Neuron (in vitro differentiated cells): ENCODE results near the gene HELZ.

Experiments
- H2AFZ ChIP-seq: one replicate; pipeline ENCODE4 v1.6.1; 2013; ENCODE audit warnings: low read depth, mild to moderate bottlenecking, inconsistent platforms, low read length, moderate library complexity
- H3K27me3 ChIP-seq: one replicate; pipeline ENCODE4 v1.6.1; 2013; ENCODE audit warnings: low read length; ENCODE audit not compliant: insufficient read depth
- H3K36me3 ChIP-seq: one replicate; pipeline ENCODE4 v1.6.1; 2013; ENCODE audit warnings: low read length; ENCODE audit not compliant: insufficient read depth
- H3K4me1 ChIP-seq: one replicate; pipeline ENCODE4 v1.6.1; 2013; ENCODE audit warnings: low read length; ENCODE audit not compliant: insufficient read depth
- H3K4me3 ChIP-seq: 2 replicates; pipeline ENCODE4 v1.5.1; 2013; ENCODE audit warnings: mild to moderate bottlenecking, low read length, moderate library complexity
- H3K9me3 ChIP-seq: one replicate; pipeline ENCODE4 v1.6.1; 2013; ENCODE audit warnings: low read length

Gene HELZ

DNA sequence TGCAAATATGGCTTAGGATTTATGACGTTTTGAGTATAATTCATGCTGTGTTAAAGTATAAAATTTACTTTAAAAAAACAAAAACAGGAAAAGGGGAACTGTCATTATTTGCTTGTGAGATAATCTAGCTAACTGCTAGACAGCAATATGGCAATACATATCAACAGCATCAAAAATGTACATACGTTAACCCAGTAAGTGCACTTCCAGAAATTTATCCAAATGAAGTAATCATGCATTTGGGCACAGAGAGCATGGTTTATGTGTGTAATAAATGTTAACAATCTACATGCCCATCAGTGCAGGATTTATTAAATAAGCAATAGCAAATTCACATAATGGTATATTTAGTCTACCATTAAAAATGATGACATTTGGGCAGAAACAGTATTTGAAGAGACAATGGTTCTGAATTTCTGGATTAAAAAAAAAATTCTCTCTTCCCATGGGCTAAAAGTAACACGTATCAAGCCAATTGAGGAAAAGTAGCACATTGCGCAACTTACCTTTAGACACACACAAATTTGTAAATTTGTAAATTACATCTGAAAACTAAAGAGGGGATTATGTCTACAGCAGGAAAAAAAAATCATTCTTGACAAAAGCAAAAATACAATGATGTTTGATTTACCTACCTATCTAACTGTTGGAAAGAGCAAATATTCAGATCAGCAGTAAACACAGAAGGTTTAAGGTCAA lies 120.4 kb downstream of the HELZ start:
- Histone ChIP-seq H3K4me3 (no peak overlapping the region), H3K9me3 (peaks cover 2% of the 10 kb centered on the region), H3K27me3 (no peaks in the 10 kb centered on the region), H3K4me1 (no peaks in the 10 kb centered on the region), H2AFZ (no peak overlapping the region), H3K36me3 (peaks cover 28% of the 10 kb centered on the region)

DNA sequence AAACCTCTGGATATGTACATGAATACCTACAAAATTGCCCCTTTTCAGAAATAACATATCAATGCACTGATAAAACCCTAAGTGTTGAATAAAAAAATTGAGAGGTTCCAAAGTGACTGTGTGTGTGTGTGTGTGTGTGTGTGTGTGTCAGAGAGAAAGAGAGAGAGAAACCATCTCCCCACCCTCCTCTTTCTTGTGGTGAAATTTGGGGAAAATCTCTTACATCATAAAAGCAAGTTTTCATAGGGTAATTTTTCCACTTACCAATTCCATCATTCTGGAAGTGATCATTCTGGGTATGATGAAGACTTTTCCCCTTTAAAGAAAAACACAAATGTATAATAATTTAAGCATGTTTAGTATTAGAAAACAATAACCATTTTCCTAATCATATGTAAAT lies 121.3 kb downstream of the HELZ start:
- Histone ChIP-seq H3K4me3 (no peak overlapping the region), H3K9me3 (peaks cover 3% of the 10 kb centered on the region), H3K27me3 (no peaks in the 10 kb centered on the region), H2AFZ (no peak overlapping the region), H3K4me1 (no peaks in the 10 kb centered on the region), H3K36me3 (peaks cover 34% of the 10 kb centered on the region)

DNA sequence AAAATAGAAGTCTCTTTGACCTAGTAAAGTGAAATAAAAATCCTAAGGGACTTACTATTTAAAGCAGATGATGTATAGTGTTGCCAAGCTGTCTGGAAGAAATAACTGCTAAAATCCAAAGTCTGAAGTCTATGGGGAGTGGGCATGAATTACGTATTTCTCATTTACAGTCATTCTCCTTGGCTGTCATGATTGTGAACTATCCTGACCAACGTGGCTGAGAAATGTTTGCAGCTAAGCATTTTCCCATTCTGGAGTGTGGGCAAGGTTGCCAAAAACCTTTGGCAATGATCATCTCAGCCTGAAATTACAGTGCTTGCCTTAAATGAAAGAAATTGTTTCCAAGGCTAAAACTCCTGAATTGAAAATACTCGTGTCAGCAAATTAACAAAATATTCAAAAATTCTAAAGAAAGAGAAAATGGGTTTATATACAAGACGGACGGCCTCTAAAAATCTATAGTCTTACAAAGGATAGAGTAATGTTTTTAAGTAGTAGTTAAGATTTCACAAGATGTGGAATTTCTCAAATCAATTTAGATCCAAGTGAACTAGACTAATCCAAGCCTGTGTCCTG lies 123.6 kb downstream of the HELZ start:
- H2AFZ ChIP-seq = no peak overlapping the region
- H3K27me3 ChIP-seq = no peaks in the 10 kb centered on the region
- peaks cover 8% of the 10 kb centered on the region for H3K9me3 ChIP-seq
- no peak overlapping the region for H3K4me3 ChIP-seq
- no peaks in the 10 kb centered on the region for H3K4me1 ChIP-seq
- peaks cover 30% of the 10 kb centered on the region for H3K36me3 ChIP-seq

DNA sequence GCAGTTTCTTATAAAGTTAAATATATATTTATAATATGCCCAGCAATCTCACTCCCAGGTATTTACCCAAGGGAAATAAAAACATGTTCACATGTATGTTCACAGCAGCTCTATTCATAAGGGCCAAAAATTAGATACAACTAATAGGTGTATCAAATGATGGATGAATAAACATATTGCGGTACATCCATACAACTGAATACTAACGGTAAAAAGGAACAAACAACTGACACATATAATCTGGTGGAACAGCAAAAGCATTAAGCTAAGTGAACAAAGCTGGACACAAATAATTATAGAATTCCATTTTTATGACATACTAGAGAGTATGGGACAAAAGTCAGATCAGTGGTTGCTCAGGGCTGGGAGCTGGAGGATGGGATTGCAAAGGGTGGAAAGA lies 125.9 kb downstream of the HELZ start:
- no peaks in the 10 kb centered on the region for H3K4me1 ChIP-seq
- H3K36me3 ChIP-seq = peaks cover 32% of the 10 kb centered on the region
- H2AFZ ChIP-seq = no peak overlapping the region
- H3K4me3 ChIP-seq = no peak overlapping the region
- peaks cover 8% of the 10 kb centered on the region for H3K9me3 ChIP-seq
- no peaks in the 10 kb centered on the region for H3K27me3 ChIP-seq

DNA sequence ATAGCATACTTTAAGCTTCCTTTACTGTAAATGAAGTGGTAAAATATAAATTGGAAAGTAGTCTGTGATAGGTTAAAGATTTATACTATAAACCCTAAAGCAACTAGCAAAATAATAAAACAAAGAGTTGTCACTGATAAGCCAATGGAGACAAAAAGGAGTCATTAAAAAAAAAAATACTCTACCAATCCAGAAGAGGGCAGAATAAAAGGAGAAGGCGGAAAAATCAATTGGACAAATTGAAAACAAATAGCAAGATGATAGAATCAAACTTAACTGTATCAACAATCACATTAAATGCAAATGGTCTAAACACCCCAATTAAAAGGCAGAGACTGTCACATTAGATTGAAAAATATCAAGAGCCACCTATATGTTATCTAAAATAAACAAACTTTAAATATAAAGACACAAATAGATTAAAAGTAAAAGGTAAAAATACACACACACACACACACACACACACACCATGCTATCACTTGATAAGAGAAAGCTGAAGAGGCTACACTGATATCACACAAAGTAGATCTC lies 128.9 kb downstream of the HELZ start:
- no peak overlapping the region for H2AFZ ChIP-seq
- no peaks in the 10 kb centered on the region for H3K4me1 ChIP-seq
- peaks cover 8% of the 10 kb centered on the region for H3K9me3 ChIP-seq
- H3K27me3 ChIP-seq = no peaks in the 10 kb centered on the region
- H3K4me3 ChIP-seq = no peak overlapping the region
- peaks cover 43% of the 10 kb centered on the region for H3K36me3 ChIP-seq

DNA sequence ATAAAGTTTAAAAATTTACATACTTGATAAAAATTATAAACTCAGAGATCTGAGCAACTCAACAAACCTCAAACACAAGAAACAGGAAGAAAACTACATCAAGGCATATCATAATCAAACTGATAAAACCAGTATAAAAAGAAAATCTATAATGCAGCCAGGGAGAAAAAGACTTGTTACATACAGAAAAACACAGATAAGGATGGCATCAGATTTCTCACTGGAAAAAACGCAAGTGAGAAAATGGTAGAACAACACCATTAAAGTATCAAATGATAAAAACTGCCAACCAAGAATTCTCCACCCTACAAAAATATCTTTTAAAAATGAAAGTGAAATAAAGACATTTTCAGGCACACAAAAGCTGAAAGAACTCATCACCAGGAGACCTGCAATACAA lies 129.6 kb downstream of the HELZ start:
- Histone ChIP-seq H3K4me1 (no peaks in the 10 kb centered on the region), H3K27me3 (no peaks in the 10 kb centered on the region), H3K9me3 (peaks cover 8% of the 10 kb centered on the region), H2AFZ (no peak overlapping the region), H3K4me3 (no peak overlapping the region), H3K36me3 (peaks cover 47% of the 10 kb centered on the region)

DNA sequence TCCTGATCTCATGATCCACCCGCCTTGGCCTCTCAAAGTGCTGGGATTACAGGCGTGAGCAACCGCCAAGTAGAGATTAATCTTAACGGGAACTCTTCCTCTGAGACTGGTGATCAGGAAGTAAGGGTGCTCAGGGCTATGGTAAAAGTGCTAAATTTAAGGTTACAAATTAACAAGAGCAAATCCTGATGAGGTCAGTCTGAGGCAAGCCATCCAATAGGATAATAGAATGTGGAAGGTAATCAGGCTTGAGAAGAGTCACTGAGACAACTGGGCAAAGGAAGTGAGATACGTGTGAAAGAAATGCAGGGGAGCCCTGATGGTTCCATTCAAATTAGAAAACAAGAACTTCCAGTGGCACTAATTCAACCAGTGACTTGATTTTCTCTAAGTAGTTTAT lies 131.5 kb downstream of the HELZ start:
- no peaks in the 10 kb centered on the region for H3K4me1 ChIP-seq
- H3K4me3 ChIP-seq = no peak overlapping the region
- H3K27me3 ChIP-seq = no peaks in the 10 kb centered on the region
- no peak overlapping the region for H2AFZ ChIP-seq
- peaks cover 47% of the 10 kb centered on the region for H3K36me3 ChIP-seq
- peaks cover 4% of the 10 kb centered on the region for H3K9me3 ChIP-seq

DNA sequence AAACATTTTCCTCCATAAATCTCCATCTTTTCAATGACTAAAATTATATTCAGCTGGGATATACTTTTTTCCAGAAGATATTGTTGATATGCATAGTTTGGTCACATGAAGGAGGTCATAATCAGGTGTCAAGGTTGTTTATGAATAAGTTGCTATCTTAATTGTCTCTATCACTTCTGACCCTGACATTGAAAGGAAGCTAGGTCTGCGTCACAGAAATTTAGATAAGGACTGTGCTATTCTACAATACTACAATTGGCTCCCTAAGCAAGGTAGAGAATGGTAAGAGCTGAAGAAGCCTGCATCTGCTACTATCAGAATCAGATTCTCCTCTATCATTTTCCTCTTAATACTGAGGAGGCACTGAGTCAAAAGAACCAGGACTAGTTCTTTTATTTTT lies 133.2 kb downstream of the HELZ start:
- H3K9me3 ChIP-seq = no peaks in the 10 kb centered on the region
- no peaks in the 10 kb centered on the region for H3K27me3 ChIP-seq
- peaks cover 59% of the 10 kb centered on the region for H3K36me3 ChIP-seq
- no peak overlapping the region for H3K4me3 ChIP-seq
- no peak overlapping the region for H2AFZ ChIP-seq
- no peaks in the 10 kb centered on the region for H3K4me1 ChIP-seq

DNA sequence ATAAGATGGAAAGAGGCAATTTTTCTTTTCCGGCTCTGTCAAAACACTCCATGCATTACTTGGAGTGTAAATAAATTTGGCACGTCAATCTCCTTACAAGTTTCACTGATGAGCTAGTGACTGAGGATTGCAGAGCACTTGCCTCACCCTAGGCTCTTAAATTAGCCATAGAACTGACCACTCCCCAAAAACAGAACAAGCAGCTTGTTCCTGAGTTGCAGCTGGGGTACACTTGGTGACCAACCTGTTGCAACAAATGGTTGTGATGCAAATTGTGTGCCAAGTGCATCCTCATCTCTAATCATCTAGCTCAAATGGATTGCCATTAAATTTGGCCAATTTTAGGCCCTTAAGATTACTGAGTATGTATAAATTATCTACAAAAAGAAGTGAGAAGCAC lies 133.7 kb downstream of the HELZ start:
- Histone ChIP-seq H3K4me3 (no peak overlapping the region), H3K27me3 (no peaks in the 10 kb centered on the region), H3K9me3 (no peaks in the 10 kb centered on the region), H2AFZ (no peak overlapping the region), H3K36me3 (peaks cover 62% of the 10 kb centered on the region), H3K4me1 (no peaks in the 10 kb centered on the region)

DNA sequence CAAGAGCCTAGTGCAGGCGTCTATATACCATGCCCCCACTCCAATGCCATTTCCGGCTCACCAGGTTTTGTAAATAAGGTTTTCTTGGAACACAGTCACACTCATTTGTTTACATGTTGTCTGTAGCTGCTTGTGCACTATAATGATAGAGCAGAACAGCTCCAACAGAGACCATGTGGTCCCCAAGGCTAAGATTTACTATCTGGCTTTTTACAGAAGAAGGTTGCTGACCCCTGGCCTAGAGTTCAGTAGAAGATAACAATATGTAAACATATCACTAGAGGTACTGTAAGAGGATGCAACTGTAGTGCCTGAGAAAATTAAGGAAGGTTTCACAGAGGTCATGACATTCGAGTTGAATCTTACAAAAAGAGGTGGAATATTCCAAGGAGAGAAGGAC lies 134.4 kb downstream of the HELZ start:
- H3K36me3 ChIP-seq = peaks cover 64% of the 10 kb centered on the region
- H3K9me3 ChIP-seq = no peaks in the 10 kb centered on the region
- H3K4me1 ChIP-seq = no peaks in the 10 kb centered on the region
- H2AFZ ChIP-seq = no peak overlapping the region
- H3K4me3 ChIP-seq = no peak overlapping the region
- no peaks in the 10 kb centered on the region for H3K27me3 ChIP-seq

DNA sequence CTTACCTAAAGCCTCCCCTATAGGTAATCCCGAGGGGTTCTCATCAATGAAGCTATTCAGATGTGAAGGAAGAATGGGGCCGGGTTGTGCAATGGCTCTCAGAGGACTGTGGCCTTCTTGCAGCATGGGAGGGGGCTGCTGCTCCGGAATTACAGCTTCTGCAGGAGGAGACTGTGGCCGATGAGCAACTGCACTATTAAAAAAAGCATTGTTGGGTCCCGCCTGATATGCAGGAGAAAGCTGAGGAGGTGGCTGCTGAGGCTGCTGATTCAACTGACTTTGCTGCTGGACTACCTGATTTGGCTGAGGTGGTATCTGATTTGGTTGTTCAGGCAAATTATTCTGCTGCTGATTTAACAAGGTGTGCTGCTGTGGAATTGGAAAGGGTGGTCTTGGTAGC lies 135.9 kb downstream of the HELZ start:
- no peaks in the 10 kb centered on the region for H3K4me1 ChIP-seq
- no peak overlapping the region for H2AFZ ChIP-seq
- H3K4me3 ChIP-seq = no peak overlapping the region
- no peaks in the 10 kb centered on the region for H3K9me3 ChIP-seq
- peaks cover 70% of the 10 kb centered on the region for H3K36me3 ChIP-seq
- no peaks in the 10 kb centered on the region for H3K27me3 ChIP-seq

DNA sequence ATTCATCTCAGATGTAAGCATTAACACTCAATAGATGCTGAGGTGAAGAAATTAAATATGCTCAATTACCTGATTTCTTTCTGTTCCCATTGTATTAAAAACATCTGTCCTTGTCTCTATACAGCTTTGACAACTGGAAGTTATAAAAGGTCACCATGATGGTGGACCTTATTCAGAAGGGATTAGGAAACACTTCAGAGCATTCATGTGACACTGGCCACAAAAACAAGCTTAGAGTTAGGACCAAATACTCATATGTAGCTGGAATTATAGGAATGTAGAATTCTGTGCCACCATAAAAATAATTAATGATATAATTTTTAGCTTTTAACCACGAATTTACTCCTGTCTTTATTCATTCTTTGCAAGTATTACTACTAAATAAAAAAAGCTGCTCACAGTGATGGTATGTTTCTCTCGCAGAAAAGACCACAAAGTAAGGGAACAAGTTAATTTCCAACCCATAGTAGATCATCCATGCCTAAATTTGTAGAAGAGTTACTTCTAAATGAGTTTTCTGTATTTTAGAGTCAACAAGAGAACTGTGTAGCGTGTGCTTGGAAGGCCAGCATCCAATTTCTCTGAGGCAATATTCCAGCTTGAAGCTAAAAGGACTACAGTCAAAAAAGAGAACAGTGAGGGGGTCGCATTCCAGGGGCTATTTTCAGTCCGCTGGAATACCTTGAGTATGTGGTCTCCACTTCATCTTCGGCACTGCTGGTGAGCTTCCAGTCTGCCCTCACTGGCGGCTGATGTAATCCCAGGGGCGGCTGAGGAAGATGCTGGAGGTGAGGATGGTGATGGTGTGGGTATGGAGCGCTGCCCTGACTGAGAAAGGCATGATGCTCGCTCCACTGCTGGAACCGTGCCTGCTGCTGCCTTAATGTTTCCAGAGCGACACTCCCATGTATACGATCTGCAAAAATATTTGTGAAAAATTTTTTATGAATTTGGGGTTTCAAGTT lies 136.9 kb downstream of the HELZ start:
- no peak overlapping the region for H3K4me3 ChIP-seq
- H3K9me3 ChIP-seq = no peaks in the 10 kb centered on the region
- H2AFZ ChIP-seq = no peak overlapping the region
- peaks cover 62% of the 10 kb centered on the region for H3K36me3 ChIP-seq
- H3K27me3 ChIP-seq = no peaks in the 10 kb centered on the region
- no peaks in the 10 kb centered on the region for H3K4me1 ChIP-seq

DNA sequence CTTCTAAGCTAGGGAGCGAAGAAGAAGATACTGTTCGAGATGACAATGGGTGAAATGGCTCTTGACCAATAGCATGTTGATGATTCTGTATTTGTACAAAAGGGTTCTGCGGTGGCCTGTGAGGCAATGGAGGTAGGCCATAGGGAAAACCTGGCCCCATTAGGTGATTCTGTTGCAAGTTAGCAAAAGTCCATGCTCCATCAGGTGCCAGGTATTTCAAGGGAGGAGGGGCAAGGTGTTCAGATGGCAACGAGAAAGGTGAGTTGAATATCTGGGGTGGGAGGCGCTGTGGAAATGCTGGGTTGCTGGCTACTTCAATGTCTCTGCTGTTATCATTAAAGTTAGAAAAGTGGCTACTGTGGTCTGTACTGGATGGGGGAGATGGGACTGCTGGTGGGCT lies 137.8 kb downstream of the HELZ start:
- Histone ChIP-seq H3K4me3 (no peak overlapping the region), H3K9me3 (no peaks in the 10 kb centered on the region), H3K27me3 (no peaks in the 10 kb centered on the region), H3K36me3 (peaks cover 52% of the 10 kb centered on the region), H2AFZ (no peak overlapping the region), H3K4me1 (no peaks in the 10 kb centered on the region)
